HPDE6-E6E7 (cell line): Measurements from ENCODE around the gene HNRNPL.
A peak's percentile ranks its signal among the peaks of the same experiment; 100 is the strongest.
"Not testable (repeated sequence)": the region's sequence is repeated elsewhere in the genome, so short reads cannot be mapped to it uniquely, and the experiment has no call there.

Experiments
- DNase-seq: peaks from one replicate; pipeline ENCODE4 v3.0.0; 2011; ENCODE audit warnings: missing footprints; ENCODE audit errors: extremely low spot score

The HNRNPL gene

DNA sequence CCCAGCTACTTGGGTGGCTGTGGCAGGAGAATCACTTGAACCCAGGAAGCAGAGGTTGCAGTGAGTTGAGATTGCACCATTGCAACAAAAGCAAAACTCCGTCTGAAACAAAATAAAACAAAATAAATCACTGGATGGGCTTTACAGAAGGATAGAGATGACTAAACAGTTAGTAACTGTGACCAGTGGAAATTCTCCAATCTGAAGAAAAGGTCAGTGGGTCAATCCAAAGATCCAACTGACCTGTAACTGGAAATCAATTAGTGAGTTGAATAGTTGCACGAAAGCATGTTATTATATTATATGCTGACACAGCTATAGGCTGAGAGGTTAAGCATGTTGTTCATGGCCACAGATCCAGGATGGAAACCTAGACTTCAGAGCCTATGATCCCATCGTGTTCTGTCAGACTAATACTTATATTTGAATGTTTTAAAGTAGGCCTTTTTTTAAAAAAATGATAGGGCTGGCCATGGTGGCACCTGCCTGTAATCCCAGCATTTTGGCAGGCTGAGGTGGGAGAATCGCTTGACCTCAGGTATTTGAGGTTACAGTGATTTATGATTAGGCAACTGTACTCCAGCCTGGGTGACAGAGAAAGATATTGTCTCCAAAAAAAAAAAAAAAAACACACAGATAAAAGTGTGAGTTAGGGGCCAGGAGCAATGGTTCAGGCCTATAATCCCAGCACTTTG, 19.6 kb downstream of the HNRNPL start:
- DNase-seq = no peak

GRCh38 chr19:38829203-38829602, 20.6 kb downstream of the HNRNPL start:
- not testable (repeated sequence) for DNase-seq

DNA sequence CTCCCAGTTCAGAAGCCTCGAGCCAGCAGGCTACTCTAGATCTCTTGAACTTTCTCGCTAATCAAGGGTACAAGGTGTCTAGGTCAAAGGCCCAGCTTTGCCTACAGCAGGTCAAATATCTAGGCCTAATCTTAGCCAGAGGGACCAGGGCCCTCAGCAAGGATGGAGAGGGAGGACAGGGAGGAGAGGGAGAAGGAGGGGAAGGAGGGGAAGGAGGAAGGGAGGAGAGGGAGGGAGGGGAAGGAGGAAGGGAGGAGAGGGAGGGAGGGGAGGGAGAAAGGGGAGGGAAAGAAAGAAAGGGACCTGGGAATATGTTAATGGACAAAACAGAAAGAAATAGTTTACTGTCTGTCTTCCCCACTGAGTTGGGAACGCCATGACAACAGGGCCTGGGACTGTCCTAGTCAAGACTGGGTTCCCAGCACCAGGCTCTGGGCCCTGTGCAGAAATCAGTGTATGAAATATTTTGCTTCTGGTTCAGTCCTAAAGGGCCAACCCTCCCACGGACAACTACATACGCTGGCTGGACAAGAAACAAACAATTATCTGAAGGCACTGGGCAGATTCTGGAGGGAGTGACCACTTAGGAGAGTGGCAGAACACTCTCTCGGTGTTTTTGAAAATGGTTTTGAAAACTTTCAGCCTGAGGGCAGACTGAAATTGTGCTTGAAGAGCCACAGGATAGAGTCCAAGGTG, 22.8 kb downstream of the HNRNPL start:
- DNase-seq = no peak

DNA sequence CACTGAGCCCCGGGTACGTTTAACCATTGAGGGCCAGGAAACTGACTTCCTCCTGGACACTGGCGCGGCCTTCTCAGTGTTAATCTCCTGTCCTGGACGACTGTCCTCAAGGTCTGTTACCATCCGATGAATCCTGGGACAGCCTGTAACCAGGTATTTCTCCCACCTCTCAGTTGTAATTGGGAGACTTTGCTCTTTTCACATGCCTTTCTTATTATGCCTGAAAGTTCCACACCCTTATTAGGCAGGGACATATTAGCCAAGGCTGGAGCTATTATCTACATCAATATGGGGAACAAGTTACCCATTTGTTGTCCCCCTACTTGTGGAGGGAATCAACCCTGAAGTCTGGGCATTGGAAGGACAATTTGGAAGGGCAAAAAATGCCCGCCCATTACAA, 23.9 kb downstream of the HNRNPL start:
- not testable (repeated sequence) for DNase-seq

GRCh38 chr19:38821230-38821825, 28.5 kb downstream of the HNRNPL start:
- not testable (repeated sequence) for DNase-seq

DNA sequence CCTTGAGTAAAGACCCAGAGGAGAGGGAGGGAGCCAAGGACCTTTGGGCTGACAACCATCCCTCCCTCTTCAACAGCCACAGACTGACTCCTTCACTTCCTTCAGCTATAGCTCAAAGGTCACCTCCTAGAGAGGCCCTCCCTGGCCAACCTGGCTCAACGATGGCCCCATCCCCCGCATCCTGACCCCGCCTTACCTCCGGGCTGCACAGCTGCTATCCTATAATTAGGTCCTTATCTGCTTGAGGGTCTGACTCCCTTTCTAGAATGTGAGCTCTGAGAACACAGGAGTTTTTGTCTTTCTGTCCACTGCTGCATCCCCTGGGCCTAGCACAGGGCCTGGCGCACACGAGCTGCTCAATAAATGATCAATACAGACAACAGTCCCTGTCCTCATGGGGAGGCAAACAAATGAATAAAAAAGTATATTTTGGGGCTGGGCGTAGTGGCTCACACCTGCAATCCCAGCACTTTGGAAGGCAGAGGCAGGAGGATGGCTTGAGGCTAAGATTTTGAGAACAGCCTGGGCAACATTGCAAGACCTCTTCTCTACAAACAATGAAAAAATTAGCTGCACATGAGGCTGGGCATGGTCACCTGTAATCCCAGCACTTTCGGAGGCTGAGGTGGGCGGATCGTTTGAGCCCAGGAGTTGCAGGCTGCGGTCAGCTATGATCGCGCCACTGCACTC, 30.4 kb downstream of the HNRNPL start:
- no peak for DNase-seq

DNA sequence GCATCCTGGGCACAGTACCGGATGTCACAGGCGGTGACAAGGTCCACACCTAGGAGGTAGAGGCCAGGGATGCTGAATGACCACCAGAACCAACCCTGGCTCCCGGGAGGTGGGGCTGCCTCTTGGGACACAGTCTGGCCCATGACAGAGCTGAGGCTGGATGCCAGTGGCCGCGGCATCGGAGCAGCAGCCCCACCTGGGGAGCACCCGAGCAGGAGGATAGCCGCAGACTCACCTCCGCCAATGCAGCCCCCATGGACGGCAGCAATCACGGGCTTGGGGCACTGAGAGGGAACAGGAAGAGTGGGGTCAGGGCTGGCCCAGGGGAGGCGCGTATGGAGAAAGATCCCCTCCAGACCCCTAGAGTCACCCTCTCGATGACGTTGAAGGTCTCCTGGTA, 32.7 kb downstream of the HNRNPL start:
- no peak for DNase-seq

GRCh38 chr19:38816131-38816750, 33.5 kb downstream of the HNRNPL start:
- DNase-seq = no peak

DNA sequence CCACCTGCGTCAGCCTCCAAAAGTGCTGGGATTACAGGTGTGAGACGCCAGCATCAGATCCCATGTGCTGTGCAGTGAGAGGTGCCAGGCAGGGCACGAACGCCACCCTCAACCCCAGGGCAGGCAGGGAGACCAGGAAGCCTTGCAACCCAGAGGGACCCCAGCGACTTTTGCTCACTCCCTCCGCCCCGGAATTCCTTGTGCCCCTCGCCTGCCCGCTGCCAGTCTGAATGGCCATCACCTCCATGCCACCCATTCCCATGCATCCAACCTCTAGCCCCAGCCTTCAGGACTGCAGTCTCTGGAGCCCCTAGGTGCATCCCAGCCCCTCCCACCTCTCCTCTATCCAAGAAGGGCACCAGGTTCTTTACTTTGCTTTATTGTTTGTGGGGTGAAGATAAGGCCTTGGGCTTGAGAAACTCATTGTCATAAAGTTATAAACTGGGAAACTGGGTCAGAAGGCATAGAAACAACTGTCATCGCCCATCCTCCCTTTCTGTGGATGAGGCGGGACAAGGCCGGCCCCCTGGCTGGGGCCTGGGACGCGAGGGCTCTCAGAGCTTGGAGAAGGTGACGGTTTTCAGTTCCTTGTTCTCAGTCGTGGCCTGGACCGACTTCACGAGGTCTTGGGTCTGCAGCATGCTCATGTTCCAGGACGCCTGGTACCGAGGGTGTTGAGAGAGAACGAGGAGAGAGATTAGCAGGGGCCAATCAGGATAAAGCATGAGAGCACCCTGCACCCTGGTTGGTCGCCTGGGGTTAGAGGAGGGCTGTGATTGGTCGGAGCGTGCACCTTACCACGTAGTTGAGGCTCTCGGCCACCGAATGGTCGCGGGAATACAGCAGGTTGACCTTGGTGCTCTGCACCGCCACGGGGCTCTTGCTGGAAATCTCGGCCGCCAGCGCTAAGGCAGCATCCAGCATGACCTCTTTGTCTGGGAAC, 34.5 kb downstream of the HNRNPL start:
- no peak for DNase-seq

DNA sequence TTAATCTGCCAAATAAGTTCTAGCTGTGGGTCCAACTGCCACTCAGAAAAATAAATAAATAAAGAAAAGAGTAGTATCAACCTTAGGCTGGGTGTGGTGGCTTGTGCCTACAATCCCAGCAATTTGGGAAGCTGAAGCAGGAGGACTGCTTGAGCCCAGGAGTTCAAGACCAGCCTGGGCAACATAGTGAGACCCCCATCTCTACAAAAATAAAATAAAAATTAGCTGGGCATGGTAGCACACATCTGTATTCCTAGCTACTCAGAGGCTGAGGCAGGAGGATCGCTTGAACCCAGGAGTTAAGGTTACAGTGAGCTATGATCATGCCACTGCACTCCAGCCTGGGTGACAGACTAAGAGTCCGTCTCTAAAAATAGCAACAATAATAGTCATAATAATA, 35.9 kb downstream of the HNRNPL start:
- not testable (repeated sequence) for DNase-seq

GRCh38 chr19:38813323-38813722, 36.5 kb downstream of the HNRNPL start:
- DNase-seq = no peak

- DNase-seq = no peak
Observed at GRCh38 chr19:38812841-38813320, 36.9 kb downstream of the HNRNPL start, which contains the start of gene LGALS4. LGALS4 (minus strand) TSS chr19:38812945; CDS start chr19:38812886, 59 bp downstream.

- no peak for DNase-seq
Observed at GRCh38 chr19:38812009-38812840, 37.6 kb downstream of the HNRNPL start.

- no peak for DNase-seq
Observed at GRCh38 chr19:38809592-38810252, 40.1 kb downstream of the HNRNPL start.

DNA sequence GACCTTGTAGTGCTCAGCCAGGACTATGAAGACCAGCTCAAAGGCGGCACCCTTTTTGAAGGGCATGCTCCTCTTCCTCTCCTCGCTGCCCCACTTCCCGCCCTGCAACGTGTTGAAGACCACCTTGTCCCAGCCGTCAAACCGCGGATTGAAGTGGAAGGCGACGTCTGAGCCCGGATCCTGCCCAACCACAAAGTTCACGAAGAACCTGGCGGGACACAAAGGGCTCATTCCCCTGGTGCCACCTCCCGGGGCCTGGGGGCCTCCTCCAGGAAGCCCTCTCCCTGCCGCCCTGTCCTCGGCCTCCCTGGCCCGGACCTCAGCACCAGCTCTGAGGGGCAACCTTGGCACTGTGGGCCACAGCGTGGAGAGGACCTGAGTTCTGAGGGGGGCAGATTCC, 41.0 kb downstream of the HNRNPL start:
- no peak for DNase-seq

GRCh38 chr19:38807374-38808098, 42.2 kb downstream of the HNRNPL start:
- DNase-seq = not testable (repeated sequence)

DNA sequence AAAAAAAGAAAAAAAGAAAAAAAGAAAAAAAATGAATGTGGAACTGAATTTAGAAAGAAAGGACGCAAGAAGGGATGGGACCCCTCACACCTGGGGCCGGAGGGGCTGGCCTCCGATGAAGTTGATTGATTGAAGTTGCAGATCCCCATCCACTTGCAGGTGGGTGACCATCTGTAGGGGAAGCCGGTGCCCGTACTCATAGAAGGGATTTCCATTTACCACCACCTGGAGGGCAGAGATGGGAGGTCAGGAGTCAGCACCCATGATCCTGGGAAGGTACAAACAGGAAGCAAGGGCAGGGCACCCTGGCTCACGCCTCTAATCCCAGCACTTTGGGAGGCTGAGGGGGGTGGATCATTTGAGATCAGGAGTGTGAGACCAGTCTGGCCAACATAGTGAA, 43.4 kb downstream of the HNRNPL start:
- DNase-seq = no peak

- DNase-seq = peak; percentile 49
Observed at GRCh38 chr19:38805180-38805579, 44.6 kb downstream of the HNRNPL start.
